ENCODE results near the gene ST13.

DNA sequence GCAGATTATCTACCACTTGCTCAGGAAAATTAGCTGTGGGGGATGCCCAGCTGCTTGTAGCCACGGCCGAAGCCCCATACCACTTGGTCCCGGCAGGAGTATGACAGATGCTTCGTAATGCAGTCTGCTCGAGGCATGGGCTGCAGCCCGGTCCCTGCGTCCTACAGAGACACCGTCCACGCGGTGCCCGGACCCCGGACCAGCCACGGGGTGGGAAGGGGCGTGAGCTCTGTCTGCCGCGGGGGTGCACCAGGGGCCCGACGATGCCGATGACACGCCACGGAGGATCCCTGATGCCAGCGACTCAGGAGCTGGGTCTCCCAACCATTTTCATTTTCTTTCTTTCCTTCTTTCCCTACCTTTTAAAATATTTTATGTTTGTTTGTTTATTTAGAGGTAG is 67.3 kb downstream of the ST13 start:
- TF ChIP-seq, protein P1, sequence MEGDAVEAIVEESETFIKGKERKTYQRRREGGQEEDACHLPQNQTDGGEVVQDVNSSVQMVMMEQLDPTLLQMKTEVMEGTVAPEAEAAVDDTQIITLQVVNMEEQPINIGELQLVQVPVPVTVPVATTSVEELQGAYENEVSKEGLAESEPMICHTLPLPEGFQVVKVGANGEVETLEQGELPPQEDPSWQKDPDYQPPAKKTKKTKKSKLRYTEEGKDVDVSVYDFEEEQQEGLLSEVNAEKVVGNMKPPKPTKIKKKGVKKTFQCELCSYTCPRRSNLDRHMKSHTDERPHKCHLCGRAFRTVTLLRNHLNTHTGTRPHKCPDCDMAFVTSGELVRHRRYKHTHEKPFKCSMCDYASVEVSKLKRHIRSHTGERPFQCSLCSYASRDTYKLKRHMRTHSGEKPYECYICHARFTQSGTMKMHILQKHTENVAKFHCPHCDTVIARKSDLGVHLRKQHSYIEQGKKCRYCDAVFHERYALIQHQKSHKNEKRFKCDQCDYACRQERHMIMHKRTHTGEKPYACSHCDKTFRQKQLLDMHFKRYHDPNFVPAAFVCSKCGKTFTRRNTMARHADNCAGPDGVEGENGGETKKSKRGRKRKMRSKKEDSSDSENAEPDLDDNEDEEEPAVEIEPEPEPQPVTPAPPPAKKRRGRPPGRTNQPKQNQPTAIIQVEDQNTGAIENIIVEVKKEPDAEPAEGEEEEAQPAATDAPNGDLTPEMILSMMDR (IDR thresholded peaks at IDR 0.05), result no peak
- no peak for TF ChIP-seq EP300 (IDR thresholded peaks at IDR 0.05)

Data from ovary (tissue), 3 donors.